Natural killer cell (primary cell): ENCODE data around the gene BSND. TPM values are rescaled to one million over a fixed set of nuclear protein-coding genes. Genes with fewer than 3 reads are reported as not detected.
"Not testable (repeated sequence)": the region's sequence is repeated elsewhere in the genome, so short reads cannot be mapped to it uniquely, and the experiment has no call there.

Source experiments
- ATAC-seq, 3 donors: fragments of 150-1000 bp in 2 of 3; fragments of 200-7000 bp in 1 of 3; cut with Tn5 transposase; 1 replicate in 1 of 3; 2 replicates in 2 of 3; pipeline ENCODE4 v1.10.0; 2021; ENCODE audit warnings: mild to moderate bottlenecking in 2 of 3, moderate library complexity in 2 of 3
- DNase-seq, 2 donors: peaks; one replicate each; pipeline versions ENCODE4 v3.0.0 to v3.0.0-alpha.2; 2013 to 2021; ENCODE audit warnings: mixed read lengths in 1 of 2
- H3K27ac ChIP-seq: one replicate; pipeline ENCODE4 v1.5.1; 2013; ENCODE audit warnings: mild to moderate bottlenecking, low read length
- H3K27me3 ChIP-seq: one replicate; pipeline ENCODE4 v1.6.1; 2013; ENCODE audit warnings: low read length; ENCODE audit not compliant: control insufficient read depth, insufficient read depth
- H3K36me3 ChIP-seq: one replicate; pipeline ENCODE4 v1.6.1; 2013; ENCODE audit warnings: low read length; ENCODE audit not compliant: control insufficient read depth, insufficient read depth
- H3K4me1 ChIP-seq: one replicate; pipeline ENCODE4 v1.6.1; 2013; ENCODE audit warnings: low read length; ENCODE audit not compliant: control insufficient read depth, insufficient read depth
- H3K4me3 ChIP-seq: one replicate; pipeline ENCODE4 v1.5.1; 2013; ENCODE audit warnings: low read length
- H3K9me3 ChIP-seq: one replicate; pipeline ENCODE4 v1.6.1; 2013; ENCODE audit warnings: low read length; ENCODE audit not compliant: control insufficient read depth, insufficient read depth
- H3K27ac Mint-ChIP-seq, 2 donors: one replicate each; pipeline ENCODE4 v1.8.0; 2022; ENCODE audit warnings: mild to moderate bottlenecking in 2 of 2, mixed read lengths in 2 of 2, moderate library complexity in 1 of 2
- H3K27me3 Mint-ChIP-seq, 2 donors: one replicate each; pipeline ENCODE4 v1.8.0; 2022; ENCODE audit warnings: low read depth in 2 of 2, mixed read lengths in 2 of 2
- H3K36me3 Mint-ChIP-seq: one replicate; pipeline ENCODE4 v1.8.0; 2022; ENCODE audit warnings: mixed read lengths
- H3K4me1 Mint-ChIP-seq, 2 donors: one replicate each; pipeline ENCODE4 v1.8.0; 2022; ENCODE audit warnings: mixed read lengths in 2 of 2
- H3K4me3 Mint-ChIP-seq: one replicate; pipeline ENCODE4 v1.8.0; 2022; ENCODE audit warnings: mild to moderate bottlenecking, moderate library complexity, mixed read lengths
- H3K9me3 Mint-ChIP-seq, 2 donors: one replicate each; pipeline ENCODE4 v1.8.0; 2022; ENCODE audit warnings: mixed read lengths in 2 of 2
- WGBS: methylation state at CpG from one replicate; pipeline ENCODE4 v1.1.7; 2013; ENCODE audit warnings: missing lambda C conversion rate; ENCODE audit not compliant: insufficient coverage; 5-methylcytosine and 5-hydroxymethylcytosine counted together
- intact Hi-C: fragments of 100-400 bp; cut with micrococcal nuclease; formaldehyde crosslinking; loops from one replicate; pipeline ENCODE4 v1.14.2; 2022
- total RNA-seq, 4 donors: library from RNA; stranded (reverse); fragments of 120-200 nt in 1 of 4; gene quantifications; one replicate each; pipeline versions ENCODE4 v1.2.3 to v1.2.4, GENCODE V29; 2013 to 2022
- TF ChIP-seq, protein P1 (sequence below): fragments of 200-600 bp; IDR thresholded peaks from one replicate; pipeline ENCODE4 v1.8.0; 2022; ENCODE audit warnings: antibody characterized with exemption

BSND gene
- total RNA-seq, 3 donors from 2014 or later (not counting 1 experiment from before 2014, with no cell fraction given): not detected

DNA sequence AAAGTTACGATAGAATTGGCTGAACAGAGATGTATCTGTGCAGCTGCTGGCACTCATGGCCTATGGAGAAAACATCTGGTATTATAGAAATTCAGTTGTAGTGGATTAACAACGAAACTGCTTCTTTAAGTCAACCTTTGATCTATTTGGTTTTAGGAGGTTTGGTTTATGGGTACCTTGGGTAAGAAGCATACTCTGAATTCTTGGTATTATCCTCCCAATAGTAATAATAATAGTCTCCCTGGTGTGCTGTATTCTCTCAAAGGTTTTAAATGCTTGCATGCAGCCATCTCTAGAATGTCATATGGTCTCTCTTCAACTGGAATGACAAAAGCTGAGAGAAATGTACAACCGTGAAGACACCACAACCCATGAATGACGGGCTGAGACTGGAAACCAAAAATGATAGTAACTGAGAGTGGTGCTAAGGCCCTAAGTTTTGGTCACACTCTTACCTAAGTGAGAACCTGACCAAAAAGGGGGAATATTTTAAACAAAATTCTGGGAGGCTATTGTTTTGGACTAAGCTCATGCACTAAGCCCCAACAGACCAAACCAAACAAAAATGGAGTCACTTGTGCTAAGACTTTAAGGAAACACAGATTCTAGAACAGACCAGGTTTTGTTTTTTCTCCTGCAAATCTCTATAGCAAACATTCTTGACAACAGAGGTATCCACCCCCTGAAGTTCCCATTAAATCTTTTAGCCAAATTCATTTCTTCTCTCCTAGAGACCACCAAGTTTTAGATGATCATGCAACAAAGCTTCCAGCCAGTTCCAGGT lies 35.9 kb upstream of the BSND start:
- Mint-ChIP-seq H3K27ac (no peak overlapping the region), H3K27me3 (peaks cover 12 to 24% of the 10 kb centered on the region in 2 donors), H3K36me3 (no peaks in the 10 kb centered on the region), H3K9me3 (peaks cover 0 to 2% of the 10 kb centered on the region in 2 donors), H3K4me3 (no peak overlapping the region), H3K4me1 (peaks cover 12% of the 10 kb centered on the region in 2 donors)
- WGBS: 70% methylated on average over 3 of the region's 4 CpGs
- ATAC-seq: no peak
- TF ChIP-seq, protein P1, sequence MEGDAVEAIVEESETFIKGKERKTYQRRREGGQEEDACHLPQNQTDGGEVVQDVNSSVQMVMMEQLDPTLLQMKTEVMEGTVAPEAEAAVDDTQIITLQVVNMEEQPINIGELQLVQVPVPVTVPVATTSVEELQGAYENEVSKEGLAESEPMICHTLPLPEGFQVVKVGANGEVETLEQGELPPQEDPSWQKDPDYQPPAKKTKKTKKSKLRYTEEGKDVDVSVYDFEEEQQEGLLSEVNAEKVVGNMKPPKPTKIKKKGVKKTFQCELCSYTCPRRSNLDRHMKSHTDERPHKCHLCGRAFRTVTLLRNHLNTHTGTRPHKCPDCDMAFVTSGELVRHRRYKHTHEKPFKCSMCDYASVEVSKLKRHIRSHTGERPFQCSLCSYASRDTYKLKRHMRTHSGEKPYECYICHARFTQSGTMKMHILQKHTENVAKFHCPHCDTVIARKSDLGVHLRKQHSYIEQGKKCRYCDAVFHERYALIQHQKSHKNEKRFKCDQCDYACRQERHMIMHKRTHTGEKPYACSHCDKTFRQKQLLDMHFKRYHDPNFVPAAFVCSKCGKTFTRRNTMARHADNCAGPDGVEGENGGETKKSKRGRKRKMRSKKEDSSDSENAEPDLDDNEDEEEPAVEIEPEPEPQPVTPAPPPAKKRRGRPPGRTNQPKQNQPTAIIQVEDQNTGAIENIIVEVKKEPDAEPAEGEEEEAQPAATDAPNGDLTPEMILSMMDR: no peak
- DNase-seq: no peak
- Histone ChIP-seq H3K27ac (no peak overlapping the region), H3K4me3 (no peak overlapping the region), H3K27me3 (peaks cover 2% of the 10 kb centered on the region), H3K36me3 (no peaks in the 10 kb centered on the region), H3K4me1 (peaks cover 12% of the 10 kb centered on the region), H3K9me3 (peaks cover under 1% of the 10 kb centered on the region)
- intact Hi-C loops: no loop called here

DNA sequence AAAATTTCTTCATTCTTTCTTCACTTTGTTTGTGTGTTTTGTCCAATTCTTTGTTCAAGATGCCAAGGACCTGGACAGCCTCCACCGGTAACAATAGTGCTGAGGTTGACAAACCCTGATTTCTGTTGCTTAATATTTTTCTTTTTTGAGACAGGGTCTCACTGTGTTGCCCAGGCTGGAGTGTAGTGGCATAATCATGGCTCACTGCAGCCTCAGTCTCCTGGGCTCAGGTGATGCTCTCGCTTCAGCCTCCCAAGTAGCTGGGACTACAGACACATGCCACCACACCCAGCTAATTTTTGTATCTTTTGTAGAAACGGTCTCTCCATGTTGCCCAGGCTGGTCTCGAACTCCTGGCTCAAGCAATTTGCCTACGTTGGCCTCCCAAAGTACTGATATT lies 34.9 kb upstream of the BSND start:
- H3K9me3 Mint-ChIP-seq, H3K27me3 ChIP-seq, H3K27ac Mint-ChIP-seq, H3K36me3 ChIP-seq, ATAC-seq, H3K9me3 ChIP-seq, H3K4me3 Mint-ChIP-seq, intact Hi-C loops, H3K4me3 ChIP-seq, H3K27ac ChIP-seq, DNase-seq, H3K36me3 Mint-ChIP-seq: not testable (repeated sequence)
- Mint-ChIP-seq H3K4me1 (peaks cover 12% of the 10 kb centered on the region in 2 donors), H3K27me3 (peaks cover 7 to 15% of the 10 kb centered on the region in 2 donors)
- WGBS: 95% methylated on average over 5 of the region's 5 CpGs
- H3K4me1 ChIP-seq: peaks cover 12% of the 10 kb centered on the region

DNA sequence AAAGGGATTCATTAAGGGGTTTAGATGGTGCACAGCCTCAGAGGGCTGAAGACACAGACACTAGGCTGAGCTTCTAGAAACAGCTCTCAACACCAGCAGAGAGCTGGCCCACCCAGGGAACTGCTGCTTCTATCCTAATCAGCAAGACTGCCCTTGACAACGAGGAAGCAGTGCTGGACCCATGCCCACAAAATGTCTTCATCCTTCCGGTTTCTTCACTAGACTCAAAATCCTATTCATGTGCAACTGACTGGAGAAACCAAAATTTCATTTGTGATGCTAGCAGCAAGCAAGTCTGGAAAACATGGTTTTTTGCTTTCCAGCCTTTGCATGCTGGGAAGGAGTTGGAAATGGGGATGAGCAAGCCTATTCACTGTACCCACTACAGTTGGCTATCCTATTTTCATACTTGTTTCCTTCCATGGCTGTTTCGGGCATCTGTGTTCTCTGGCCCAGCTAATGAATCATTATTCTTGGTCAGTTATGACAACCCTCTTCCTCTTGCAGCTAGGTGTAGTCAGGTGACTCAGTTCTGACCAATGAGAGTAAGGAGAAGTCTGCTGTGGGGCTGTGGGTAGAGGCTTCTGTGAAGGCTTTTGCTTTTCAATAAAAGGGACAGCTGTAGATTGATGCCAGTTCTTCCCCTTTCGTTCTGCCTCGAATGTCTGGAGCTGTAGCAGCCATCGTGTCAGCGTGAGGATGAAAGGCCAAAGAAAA lies 33.0 kb upstream of the BSND start:
- ATAC-seq (peak; percentile 77 to 90 (median 80)), DNase-seq (peak in 1 of 2 donors; percentile 12)
- TF ChIP-seq, protein P1: no peak
- H3K9me3 ChIP-seq: no peaks in the 10 kb centered on the region
- peaks cover 12% of the 10 kb centered on the region for H3K4me1 ChIP-seq
- no peaks in the 10 kb centered on the region for H3K36me3 Mint-ChIP-seq
- H3K27ac ChIP-seq: no peak overlapping the region
- H3K4me3 ChIP-seq: no peak overlapping the region
- peak overlapping the region; percentile 52 for H3K4me3 Mint-ChIP-seq
- H3K9me3 Mint-ChIP-seq: no peaks in the 10 kb centered on the region
- intact Hi-C loops: no loop called here
- peaks cover 12 to 17% of the 10 kb centered on the region in 2 donors for H3K27me3 Mint-ChIP-seq
- no peaks in the 10 kb centered on the region for H3K36me3 ChIP-seq
- no peaks in the 10 kb centered on the region for H3K27me3 ChIP-seq
- peaks cover 12% of the 10 kb centered on the region in 2 donors for H3K4me1 Mint-ChIP-seq
- peak overlapping the region in 1 of 2 donors; percentile 69 for H3K27ac Mint-ChIP-seq
- 25% methylated on average over 7 of the region's 7 CpGs for WGBS

DNA sequence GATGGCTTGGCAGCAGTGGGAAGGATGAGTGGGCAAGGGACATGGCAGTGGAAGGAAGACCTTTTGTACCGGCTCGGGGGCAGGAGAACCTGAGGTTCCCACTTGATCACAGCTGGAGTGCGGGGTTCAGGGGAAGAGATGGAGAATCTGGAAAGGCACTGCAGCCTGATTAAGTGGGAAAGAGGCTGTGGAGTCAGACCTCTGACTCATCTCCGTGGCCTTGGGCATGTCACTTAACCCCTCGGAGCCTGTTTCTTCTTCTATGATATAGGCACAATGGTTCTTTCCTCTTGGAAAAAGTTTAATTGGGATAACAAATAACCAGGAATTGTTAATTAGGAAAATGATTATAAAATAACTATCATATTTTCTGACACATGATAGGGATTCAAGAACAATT lies 31.4 kb upstream of the BSND start:
- H3K4me1 Mint-ChIP-seq: peaks cover 12% of the 10 kb centered on the region in 2 donors
- H3K4me3 Mint-ChIP-seq: no peak overlapping the region
- Histone ChIP-seq H3K27me3 (no peaks in the 10 kb centered on the region), H3K27ac (no peak overlapping the region), H3K4me1 (peaks cover 12% of the 10 kb centered on the region), H3K9me3 (no peaks in the 10 kb centered on the region), H3K4me3 (no peak overlapping the region), H3K36me3 (no peaks in the 10 kb centered on the region)
- H3K36me3 Mint-ChIP-seq: no peaks in the 10 kb centered on the region
- DNase-seq (no peak), ATAC-seq (no peak)
- TF ChIP-seq, protein P1: no peak
- WGBS: 96% methylated on average over 4 of the region's 5 CpGs
- H3K27me3 Mint-ChIP-seq: peaks cover 17 to 22% of the 10 kb centered on the region in 2 donors
- H3K9me3 Mint-ChIP-seq: no peaks in the 10 kb centered on the region
- no peak overlapping the region for H3K27ac Mint-ChIP-seq
- intact Hi-C loops: no loop called here
